HepG2 (cell line): ENCODE results near the gene EMC9. TPM values are rescaled to one million over a fixed set of nuclear protein-coding genes. Genes with fewer than 3 reads are reported as not detected.
A peak's percentile ranks its signal among the peaks of the same experiment; 100 is the strongest.

Experiments
- ATAD3A ChIP-seq: sonication (generic); formaldehyde crosslinking; IDR thresholded peaks from 2 replicates; pipeline ENCODE4 v1.4.0; 2020; ENCODE audit warnings: missing genetic modification reagents
- BRD4 ChIP-seq: sonication (generic); formaldehyde crosslinking; IDR thresholded peaks from 2 replicates; pipeline ENCODE4 v1.4.0; 2020; ENCODE audit warnings: missing genetic modification reagents
- CAMTA2 ChIP-seq: sonication (generic); formaldehyde crosslinking; IDR thresholded peaks from 2 replicates; pipeline ENCODE4 v1.4.0; 2020; ENCODE audit warnings: mild to moderate bottlenecking, missing genetic modification reagents, borderline replicate concordance
- CBX1 ChIP-seq: IDR thresholded peaks from one replicate; pipeline ENCODE4 v1.6.1; 2016; ENCODE audit warnings: antibody characterized with exemption, low read depth
- EED ChIP-seq: sonication (generic); formaldehyde crosslinking; IDR thresholded peaks from 2 replicates; pipeline ENCODE4 v1.5.0; 2020; ENCODE audit warnings: mild to moderate bottlenecking, missing genetic modification reagents
- FOSL2 ChIP-seq: sonication (generic); formaldehyde crosslinking; IDR thresholded peaks from 2 replicates; pipeline ENCODE4 v1.4.0; 2020; ENCODE audit warnings: missing genetic modification reagents
- HDAC2 ChIP-seq: sonication (generic); formaldehyde crosslinking; IDR thresholded peaks from 2 replicates; pipeline ENCODE4 v1.4.0; 2020; ENCODE audit warnings: missing genetic modification reagents
- MTF2 ChIP-seq: sonication (generic); formaldehyde crosslinking; IDR thresholded peaks from 2 replicates; pipeline ENCODE4 v1.5.0; 2020; ENCODE audit warnings: missing genetic modification reagents, borderline replicate concordance
- MXD4 ChIP-seq: IDR thresholded peaks from 2 replicates; pipeline ENCODE4 v1.6.1; 2016; ENCODE audit warnings: mild to moderate bottlenecking, missing biosample characterization, missing genetic modification reagents
- SP5 ChIP-seq: IDR thresholded peaks from 2 replicates; pipeline ENCODE4 v1.6.1; 2016; ENCODE audit warnings: low read depth, borderline replicate concordance
- TBP ChIP-seq: sonication (generic); formaldehyde crosslinking; IDR thresholded peaks from 2 replicates; pipeline ENCODE4 v1.5.0; 2020; ENCODE audit warnings: missing genetic modification reagents
- TBX2 ChIP-seq: sonication (generic); formaldehyde crosslinking; IDR thresholded peaks from 2 replicates; pipeline ENCODE4 v1.5.0; 2020; ENCODE audit warnings: missing genetic modification reagents, mild to moderate bottlenecking, borderline replicate concordance
- TFAP4 ChIP-seq: sonication (generic); IDR thresholded peaks from 2 replicates; pipeline ENCODE4 v1.6.1; 2016; ENCODE audit warnings: low read depth, borderline replicate concordance
- THAP11 ChIP-seq: IDR thresholded peaks from 2 replicates; pipeline ENCODE4 v1.6.1; 2016; ENCODE audit warnings: missing biosample characterization, missing genetic modification reagents
- THAP7 ChIP-seq: sonication (generic); formaldehyde crosslinking; IDR thresholded peaks from 2 replicates; pipeline ENCODE4 v1.8.1; 2023; ENCODE audit warnings: mild to moderate bottlenecking, missing genetic modification reagents
- ZKSCAN5 ChIP-seq: sonication (generic); formaldehyde crosslinking; IDR thresholded peaks from 2 replicates; pipeline ENCODE4 v1.5.1; 2020; ENCODE audit warnings: mild to moderate bottlenecking, missing genetic modification reagents
- ZNF17 ChIP-seq: sonication (generic); formaldehyde crosslinking; IDR thresholded peaks from 2 replicates; pipeline ENCODE4 v1.5.0; 2020; ENCODE audit warnings: mild to moderate bottlenecking, missing genetic modification reagents
- ZNF383 ChIP-seq: sonication (generic); formaldehyde crosslinking; IDR thresholded peaks from 2 replicates; pipeline ENCODE4 v1.4.0; 2020; ENCODE audit warnings: missing genetic modification reagents, mild to moderate bottlenecking, borderline replicate concordance
- ZNF549 ChIP-seq: sonication (generic); formaldehyde crosslinking; IDR thresholded peaks from 2 replicates; pipeline ENCODE4 v1.5.0; 2020; ENCODE audit warnings: missing genetic modification reagents
- ZNF577 ChIP-seq: sonication (generic); formaldehyde crosslinking; IDR thresholded peaks from 2 replicates; pipeline ENCODE4 v1.4.0; 2020; ENCODE audit warnings: mild to moderate bottlenecking, low read depth, missing genetic modification reagents, borderline replicate concordance
- ZNF616 ChIP-seq: sonication (generic); formaldehyde crosslinking; IDR thresholded peaks from 2 replicates; pipeline ENCODE4 v1.5.0; 2020; ENCODE audit warnings: low read depth, mild to moderate bottlenecking, missing genetic modification reagents
- ZNF670 ChIP-seq: sonication (generic); formaldehyde crosslinking; IDR thresholded peaks from 2 replicates; pipeline ENCODE4 v1.8.0; 2022; ENCODE audit warnings: mild to moderate bottlenecking, missing genetic modification reagents, borderline replicate concordance
- ZNF687 ChIP-seq: sonication (generic); formaldehyde crosslinking; IDR thresholded peaks from 2 replicates; pipeline ENCODE4 v1.5.1; 2020; ENCODE audit warnings: mild to moderate bottlenecking, missing genetic modification reagents, moderate library complexity
- ZNF691 ChIP-seq: sonication (generic); formaldehyde crosslinking; IDR thresholded peaks from 2 replicates; pipeline ENCODE4 v1.4.0; 2020; ENCODE audit warnings: missing genetic modification reagents, low read depth, mild to moderate bottlenecking, borderline replicate concordance
- ZSCAN22 ChIP-seq: sonication (generic); formaldehyde crosslinking; IDR thresholded peaks from 2 replicates; pipeline ENCODE4 v1.4.0; 2020; ENCODE audit warnings: mild to moderate bottlenecking, missing genetic modification reagents
- polyA plus RNA-seq, 8 experiments: library from polyadenylated mRNA; depleted of rRNA in 3 of 8; stranded (reverse) in 7 of 8; unstranded in 1 of 8; fragments of >200 nt; fragmentation: Illumina TruSeq in 4 of 8; extraction: Trizol in 4 of 8; gene quantifications; 2 replicates each; pipeline versions ENCODE4 v1.2.1 to v1.2.3, GENCODE V29; 2011 to 2016; ENCODE audit warnings: low read depth in 4 of 8, missing spikeins in 1 of 8, mixed read lengths in 1 of 8; ENCODE audit not compliant: insufficient read depth in 1 of 8
- total RNA-seq, 5 experiments: library from RNA; depleted of rRNA; stranded (reverse); fragments of >200 nt; fragmentation: Illumina TruSeq; extraction: Trizol; gene quantifications; 2 replicates each; pipeline ENCODE4 v1.2.3, GENCODE V29; 2016; ENCODE audit warnings: low read depth in 1 of 5

Gene EMC9
- total and polyA plus RNA-seq, 2 of the 13 experiments (the other 11 are each of a cell fraction or from before 2014, with no cell fraction given): 60.5 to 78.7 TPM

GRCh38 chr14:24096545-24097181 lies 44.7 kb downstream of the EMC9 start (continued):
- peak; percentile 43; the same call in 1 of the 2 replicates for TF ChIP-seq ZNF687 (CRISPR knock-in tag)
- TF ChIP-seq ZNF549: no peak
- peak; percentile 55; the same call in 1 of the 2 replicates for TF ChIP-seq THAP11 (CRISPR knock-in tag)
- peak; percentile 67; the same call in 1 of the 2 replicates for TF ChIP-seq THAP7 (CRISPR knock-in tag)
- TF ChIP-seq HDAC2 (CRISPR knock-in tag): no peak; the same call in 1 of the 2 replicates
- no peak for TF ChIP-seq MTF2 (CRISPR knock-in tag)
- TF ChIP-seq ZNF670 (CRISPR knock-in tag): no peak
- no peak for TF ChIP-seq ZNF383 (CRISPR knock-in tag)
- 0 out of 2 replicates have a peak, but pooled peaks have one; percentile 62 for TF ChIP-seq BRD4 (CRISPR knock-in tag)
- TF ChIP-seq CAMTA2: 0 out of 2 replicates have a peak, but pooled peaks have one; percentile 72
- TF ChIP-seq ZNF616 (CRISPR knock-in tag): no peak
- TF ChIP-seq ZNF691 (CRISPR knock-in tag): no peak
- no peak for TF ChIP-seq TBX2 (CRISPR knock-in tag)
- no peak for TF ChIP-seq FOSL2
- TF ChIP-seq ZNF17 (CRISPR knock-in tag): no peak
- no peak for TF ChIP-seq TFAP4
- 0 out of 2 replicates have a peak, but pooled peaks have one; percentile 12 for TF ChIP-seq SP5 (CRISPR knock-in tag)
- no peak for TF ChIP-seq ATAD3A (CRISPR knock-in tag)
- no peak for TF ChIP-seq ZNF577
- peak; percentile 45; the same call in 1 of the 2 replicates for TF ChIP-seq ZKSCAN5
- TF ChIP-seq EED (CRISPR knock-in tag): 0 out of 2 replicates have a peak, but pooled peaks have one; percentile 22
- no peak for TF ChIP-seq ZSCAN22 (CRISPR knock-in tag)
- TF ChIP-seq TBP: 0 out of 2 replicates have a peak, but pooled peaks have one; percentile 69
- TF ChIP-seq CBX1: no peak
- no peak for TF ChIP-seq MXD4 (CRISPR knock-in tag)
